Measurements from ENCODE around the gene KNDC1.

- TF ChIP-seq CTCF (IDR thresholded peaks at IDR 0.05; ENCODE audit: poor library complexity, severe bottlenecking) = no peak
- no peak for TF ChIP-seq EP300 (conservative IDR thresholded peaks at IDR 0.05; ENCODE audit: poor library complexity, severe bottlenecking)
- TF ChIP-seq POLR2AphosphoS5 (IDR thresholded peaks at IDR 0.05) = no peak
Measured at GRCh38 chr10:133126431-133127290, 33.4 kb upstream of the KNDC1 start.
